Dermis blood vessel endothelial cell (primary cell): ENCODE measurements around the gene PSMD1. TPM values are rescaled to one million over a fixed set of nuclear protein-coding genes. Genes with fewer than 3 reads are reported as not detected.
"Not testable (repeated sequence)": the region's sequence is repeated elsewhere in the genome, so short reads cannot be mapped to it uniquely, and the experiment has no call there.

Source experiments
- DNase-seq: peaks from one replicate; pipeline ENCODE4 v3.0.0; 2010
- total RNA-seq: library from RNA; depleted of rRNA; stranded (reverse); fragments of >200 nt; gene quantifications from 2 replicates; pipeline ENCODE4 v1.2.3, GENCODE V29; 2014

PSMD1 gene
- total RNA-seq, 1 donor from 2014 or later, result 115 TPM

- no peak for DNase-seq
These were observed 61.4 kb downstream of the PSMD1 start for GRCh38 chr2:231117922-231118613.

GRCh38 chr2:231118614-231118942 lies 61.9 kb downstream of the PSMD1 start:
- DNase-seq, result no peak

GRCh38 chr2:231123362-231123898 lies 66.8 kb downstream of the PSMD1 start:
- DNase-seq, result peak; percentile 62

- DNase-seq, result peak; percentile 55
These were observed 68.3 kb downstream of the PSMD1 start, which contains the start of gene HTR2B for GRCh38 chr2:231124838-231125568. Gene HTR2B, minus strand, starts transcription at chr2:231125042. Its CDS starts 1,278 bp downstream, at chr2:231123764.

GRCh38 chr2:231126123-231126522 lies 69.5 kb downstream of the PSMD1 start:
- no peak for DNase-seq

- no peak for DNase-seq
These were observed 70.8 kb downstream of the PSMD1 start for GRCh38 chr2:231127480-231127879.

GRCh38 chr2:231127936-231128335 lies 71.3 kb downstream of the PSMD1 start:
- no peak for DNase-seq

- DNase-seq, result no peak
These were observed 71.9 kb downstream of the PSMD1 start for GRCh38 chr2:231128541-231128940.

- DNase-seq, result no peak
These were observed 72.5 kb downstream of the PSMD1 start for GRCh38 chr2:231129216-231129615.

GRCh38 chr2:231130336-231131056 lies 73.8 kb downstream of the PSMD1 start:
- no peak for DNase-seq

- peak; percentile 82 for DNase-seq
These were observed 75.5 kb downstream of the PSMD1 start for GRCh38 chr2:231132129-231132528.

- DNase-seq, result no peak
These were observed 76.9 kb downstream of the PSMD1 start for GRCh38 chr2:231133365-231134099.

GRCh38 chr2:231134910-231135655 lies 78.4 kb downstream of the PSMD1 start:
- DNase-seq, result no peak

- DNase-seq, result no peak
These were observed 82.0 kb downstream of the PSMD1 start for GRCh38 chr2:231138699-231139098.

- DNase-seq, result no peak
These were observed 83.1 kb downstream of the PSMD1 start for GRCh38 chr2:231139796-231140195.

GRCh38 chr2:231140808-231141207 lies 84.1 kb downstream of the PSMD1 start:
- DNase-seq, result not testable (repeated sequence)

GRCh38 chr2:231144896-231145295 lies 88.2 kb downstream of the PSMD1 start:
- DNase-seq, result no peak

- no peak for DNase-seq
These were observed 90.0 kb downstream of the PSMD1 start for GRCh38 chr2:231146665-231147064.

GRCh38 chr2:231152800-231153557 lies 96.3 kb downstream of the PSMD1 start:
- DNase-seq, result no peak

- no peak for DNase-seq
These were observed 102.6 kb downstream of the PSMD1 start for GRCh38 chr2:231159306-231159705.

GRCh38 chr2:231160701-231161100 lies 104.0 kb downstream of the PSMD1 start:
- no peak for DNase-seq
